Testis (tissue), 3 donors: ENCODE measurements around the gene KCNN3. TPM values are rescaled to one million over a fixed set of nuclear protein-coding genes. Genes with fewer than 3 reads are reported as not detected.

Experiments
- DNase-seq: peaks from one replicate; pipeline ENCODE4 v3.0.0-alpha.2; 2019
- H3K27ac ChIP-seq, 2 donors: fragments of 200-600 bp; sonication (generic); one replicate each; pipeline ENCODE4 v1.5.1; 2019
- H3K27me3 ChIP-seq: fragments of 200-600 bp; sonication (generic); one replicate; pipeline ENCODE4 v1.5.1; 2019
- H3K36me3 ChIP-seq: fragments of 200-600 bp; sonication (generic); one replicate; pipeline ENCODE4 v1.5.1; 2017; ENCODE audit warnings: low read depth; ENCODE audit errors: missing control alignments
- H3K4me1 ChIP-seq: fragments of 200-600 bp; sonication (generic); one replicate; pipeline ENCODE4 v1.5.1; 2019
- H3K4me3 ChIP-seq, 2 donors: fragments of 200-600 bp; sonication (generic); one replicate each; pipeline ENCODE4 v1.5.1; 2017 to 2019
- H3K9me3 ChIP-seq: fragments of 200-600 bp; sonication (generic); one replicate; pipeline ENCODE4 v1.5.1; 2017
- CTCF ChIP-seq, 3 experiments: fragments of 450-650 bp in 2 of 3; fragments of 200-600 bp in 1 of 3; sonication (generic) in 1 of 3; IDR thresholded peaks; one replicate each; pipeline ENCODE4 v1.5.1; 2016 to 2019; ENCODE audit warnings: antibody characterized with exemption in 3 of 3, mild to moderate bottlenecking in 2 of 3, moderate library complexity in 1 of 3
- POLR2A ChIP-seq: fragments of 450-650 bp; IDR thresholded peaks from one replicate; pipeline ENCODE4 v1.6.1; 2017; ENCODE audit warnings: antibody characterized with exemption, mild to moderate bottlenecking, moderate library complexity
- WGBS, 2 donors: methylation state at CpG; one replicate each; pipeline ENCODE4 v1.1.5; 2018; 5-methylcytosine and 5-hydroxymethylcytosine counted together
- intact Hi-C: fragments of 100-400 bp; cut with DNase I; formaldehyde crosslinking; loops from one replicate; pipeline ENCODE4 v1.15.1; 2023; ENCODE audit warnings: low total_unique reads
- polyA plus RNA-seq: library from polyadenylated mRNA; stranded (reverse); fragments of 350-450 nt; fragmentation: Illumina TruSeq; extraction: RNeasy Lipid Tissue Mini Kit (QIAGEN cat#74804); gene quantifications from one replicate; pipeline ENCODE4 v1.2.3, GENCODE V29; 2014; ENCODE audit warnings: low read depth, low replicate concordance; ENCODE audit not compliant: insufficient read depth
- total RNA-seq, 2 donors: library from RNA; depleted of rRNA; stranded (reverse); fragments of >200 nt; gene quantifications; one replicate each; pipeline ENCODE4 v1.2.3, GENCODE V29; 2016

Gene KCNN3
- total and polyA plus RNA-seq, 3 donors from 2014 or later = 0.24 to 0.78 (median 0.56) TPM

GRCh38 chr1:154862907-154863306, 7.2 kb downstream of the KCNN3 start:
- no peaks in the 10 kb centered on the region for H3K27me3 ChIP-seq
- intact Hi-C loops = no loop called here
- WGBS, 2 donors = 70 to 71% methylated on average over 11 to 13 of the region's 13 CpGs
- H3K4me1 ChIP-seq = no peaks in the 10 kb centered on the region
- no peak overlapping the region for H3K27ac ChIP-seq
- no peaks in the 10 kb centered on the region for H3K36me3 ChIP-seq
- no peak overlapping the region for H3K4me3 ChIP-seq
- no peak for DNase-seq
- H3K9me3 ChIP-seq = no peaks in the 10 kb centered on the region
- no peak for TF ChIP-seq CTCF (IDR thresholded peaks at IDR 0.05)
- no peak for TF ChIP-seq POLR2A

- Histone ChIP-seq H3K27me3 (no peaks in the 10 kb centered on the region), H3K4me1 (no peaks in the 10 kb centered on the region), H3K36me3 (no peaks in the 10 kb centered on the region), H3K4me3 (no peak overlapping the region), H3K9me3 (no peaks in the 10 kb centered on the region), H3K27ac (no peak overlapping the region)
- no peak for DNase-seq
- intact Hi-C loops = no loop called here
- WGBS, 2 donors = 81 to 84% methylated on average over 12 of the region's 12 CpGs
- TF ChIP-seq CTCF (IDR thresholded peaks at IDR 0.05) = no peak
- TF ChIP-seq POLR2A = no peak
These were observed 8.4 kb downstream of the KCNN3 start for GRCh38 chr1:154861607-154862094.

- Histone ChIP-seq H3K27me3 (no peaks in the 10 kb centered on the region), H3K36me3 (no peaks in the 10 kb centered on the region), H3K9me3 (no peaks in the 10 kb centered on the region), H3K4me1 (no peaks in the 10 kb centered on the region), H3K4me3 (no peak overlapping the region), H3K27ac (no peak overlapping the region)
- TF ChIP-seq CTCF (IDR thresholded peaks at IDR 0.05) = no peak
- no peak for TF ChIP-seq POLR2A
- WGBS, 2 donors = 86 to 89% methylated on average over 12 of the region's 12 CpGs
- no peak for DNase-seq
- intact Hi-C loops = no loop called here
These were observed 9.8 kb downstream of the KCNN3 start for GRCh38 chr1:154860156-154860870.

DNA sequence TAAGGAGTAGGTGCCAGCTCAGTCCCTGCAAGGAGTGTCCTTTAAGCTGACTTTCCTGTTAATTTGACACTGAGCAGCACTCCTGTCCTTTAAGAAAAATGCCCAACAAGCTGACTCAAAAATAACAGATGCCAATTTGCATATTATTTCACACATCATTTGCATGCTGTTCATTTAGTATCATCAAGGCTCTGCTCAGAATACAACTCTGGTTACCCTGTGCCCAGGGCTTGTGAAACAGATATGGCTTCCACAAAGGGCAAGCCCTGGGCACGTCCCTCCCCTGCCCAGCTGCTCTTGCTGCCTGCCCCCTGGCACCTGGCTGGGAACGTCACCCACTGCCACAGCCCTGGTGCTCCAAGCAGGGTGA, 10.3 kb downstream of the KCNN3 start:
- no peaks in the 10 kb centered on the region for H3K4me1 ChIP-seq
- no peak for DNase-seq

More for the DNA sequence above, 10.3 kb downstream of the KCNN3 start:
- no peaks in the 10 kb centered on the region for H3K36me3 ChIP-seq
- H3K4me3 ChIP-seq = no peak overlapping the region
- H3K27me3 ChIP-seq = no peaks in the 10 kb centered on the region
- intact Hi-C loops = no loop called here
- no peaks in the 10 kb centered on the region for H3K9me3 ChIP-seq
- WGBS, 2 donors = 67 to 100% methylated on average over 1 to 2 of the region's 2 CpGs
- no peak overlapping the region for H3K27ac ChIP-seq
- TF ChIP-seq POLR2A (no peak), CTCF (IDR thresholded peaks at IDR 0.05) (no peak)
